Choroid plexus epithelial cell (primary cell): ENCODE measurements around the gene GUCY1A2.

Experiments used
- DNase-seq: peaks from one replicate; pipeline ENCODE4 v3.0.0-alpha.2; 2010; ENCODE audit warnings: low read depth
- H3K4me3 ChIP-seq: 2 replicates; pipeline ENCODE4 v1.5.1; 2011; ENCODE audit warnings: low read depth, mild to moderate bottlenecking, control low read depth, low read length, moderate library complexity
- CTCF ChIP-seq: conservative IDR thresholded peaks from 2 replicates; pipeline ENCODE4 v1.5.1; 2011; ENCODE audit warnings: low read depth, mild to moderate bottlenecking, control low read depth, inconsistent platforms, low read length, moderate library complexity

GUCY1A2 gene

GRCh38 chr11:106656646-106657045 lies 361.6 kb downstream of the GUCY1A2 start:
- TF ChIP-seq CTCF: no peak
- H3K4me3 ChIP-seq: no peak overlapping the region
- peak; percentile 6 for DNase-seq

- no peak for TF ChIP-seq CTCF
- peak; percentile 67 for DNase-seq
- H3K4me3 ChIP-seq: no peak overlapping the region
Observed at GRCh38 chr11:106644824-106645223, 373.5 kb downstream of the GUCY1A2 start.

GRCh38 chr11:106642331-106642730 lies 375.9 kb downstream of the GUCY1A2 start:
- no peak for TF ChIP-seq CTCF
- no peak overlapping the region for H3K4me3 ChIP-seq
- DNase-seq: peak; percentile 43

- no peak for DNase-seq
- TF ChIP-seq CTCF: no peak
- H3K4me3 ChIP-seq: no peak overlapping the region
Observed at GRCh38 chr11:106632283-106632682, 386.0 kb downstream of the GUCY1A2 start.

GRCh38 chr11:106627694-106628093 lies 390.6 kb downstream of the GUCY1A2 start:
- no peak for DNase-seq
- no peak for TF ChIP-seq CTCF
- H3K4me3 ChIP-seq: no peak overlapping the region

GRCh38 chr11:106625566-106625965 lies 392.7 kb downstream of the GUCY1A2 start:
- TF ChIP-seq CTCF: no peak
- no peak overlapping the region for H3K4me3 ChIP-seq
- DNase-seq: no peak

- TF ChIP-seq CTCF: no peak
- DNase-seq: peak; percentile 40
- H3K4me3 ChIP-seq: no peak overlapping the region
Observed at GRCh38 chr11:106624377-106624776, 393.9 kb downstream of the GUCY1A2 start.
